ENCODE data around the gene HYI.
"Not testable (repeated sequence)": the region's sequence is repeated elsewhere in the genome, so short reads cannot be mapped to it uniquely, and the experiment has no call there.

Gene HYI

GRCh38 chr1:43453442-43454269 is at the start of gene HYI:
HYI (minus strand) TSS chr1:43453931; CDS start chr1:43453793, 138 bp downstream.
- DNase-seq: peak; percentile 86

GRCh38 chr1:43501806-43502205 is 48.1 kb upstream of the HYI start:
- DNase-seq: not testable (repeated sequence)

- no peak for DNase-seq
Measured at GRCh38 chr1:43499898-43500297, 46.2 kb upstream of the HYI start.

- DNase-seq: no peak
Measured at GRCh38 chr1:43495204-43495603, 41.5 kb upstream of the HYI start.

- DNase-seq: no peak
Measured at GRCh38 chr1:43493661-43494450, 40.1 kb upstream of the HYI start.

- DNase-seq: no peak
Measured at GRCh38 chr1:43492826-43493225, 39.1 kb upstream of the HYI start.

GRCh38 chr1:43491061-43491460 is 37.3 kb upstream of the HYI start:
- no peak for DNase-seq

GRCh38 chr1:43488165-43488564 is 34.4 kb upstream of the HYI start:
- no peak for DNase-seq

GRCh38 chr1:43484367-43484766 is 30.6 kb upstream of the HYI start:
- DNase-seq: no peak

- DNase-seq: no peak
Measured at GRCh38 chr1:43482215-43482614, 28.5 kb upstream of the HYI start.

- no peak for DNase-seq
Measured at GRCh38 chr1:43481491-43481890, 27.8 kb upstream of the HYI start.

GRCh38 chr1:43479414-43479813 is 25.7 kb upstream of the HYI start:
- no peak for DNase-seq

- no peak for DNase-seq
Measured at GRCh38 chr1:43477716-43478115, 24.0 kb upstream of the HYI start.

GRCh38 chr1:43475611-43476401 is 22.1 kb upstream of the HYI start:
- DNase-seq: not testable (repeated sequence)

- DNase-seq: no peak
Measured at GRCh38 chr1:43473463-43473862, 19.7 kb upstream of the HYI start.

GRCh38 chr1:43472463-43473151 is 18.9 kb upstream of the HYI start:
- not testable (repeated sequence) for DNase-seq

- no peak for DNase-seq
Measured at GRCh38 chr1:43472087-43472462, 18.3 kb upstream of the HYI start.

- DNase-seq: no peak
Measured at GRCh38 chr1:43469932-43470331, 16.2 kb upstream of the HYI start.

- DNase-seq: no peak
Measured at GRCh38 chr1:43468414-43468813, 14.7 kb upstream of the HYI start.

GRCh38 chr1:43466403-43466802 is 12.7 kb upstream of the HYI start:
- DNase-seq: no peak

- no peak for DNase-seq
Measured at GRCh38 chr1:43465505-43466067, 11.9 kb upstream of the HYI start.

Data from NCI-H1105 treated with DMSO at 0.1 percent for 48 hours (cell line).